GM18526 (cell line): ENCODE data around the gene PIAS4.

Experiments used
- POLR2A ChIP-seq: IDR thresholded peaks from 3 replicates; pipeline ENCODE4 v1.6.1; 2011; ENCODE audit not compliant: insufficient read length; ENCODE audit errors: extremely low read depth

The PIAS4 gene

DNA sequence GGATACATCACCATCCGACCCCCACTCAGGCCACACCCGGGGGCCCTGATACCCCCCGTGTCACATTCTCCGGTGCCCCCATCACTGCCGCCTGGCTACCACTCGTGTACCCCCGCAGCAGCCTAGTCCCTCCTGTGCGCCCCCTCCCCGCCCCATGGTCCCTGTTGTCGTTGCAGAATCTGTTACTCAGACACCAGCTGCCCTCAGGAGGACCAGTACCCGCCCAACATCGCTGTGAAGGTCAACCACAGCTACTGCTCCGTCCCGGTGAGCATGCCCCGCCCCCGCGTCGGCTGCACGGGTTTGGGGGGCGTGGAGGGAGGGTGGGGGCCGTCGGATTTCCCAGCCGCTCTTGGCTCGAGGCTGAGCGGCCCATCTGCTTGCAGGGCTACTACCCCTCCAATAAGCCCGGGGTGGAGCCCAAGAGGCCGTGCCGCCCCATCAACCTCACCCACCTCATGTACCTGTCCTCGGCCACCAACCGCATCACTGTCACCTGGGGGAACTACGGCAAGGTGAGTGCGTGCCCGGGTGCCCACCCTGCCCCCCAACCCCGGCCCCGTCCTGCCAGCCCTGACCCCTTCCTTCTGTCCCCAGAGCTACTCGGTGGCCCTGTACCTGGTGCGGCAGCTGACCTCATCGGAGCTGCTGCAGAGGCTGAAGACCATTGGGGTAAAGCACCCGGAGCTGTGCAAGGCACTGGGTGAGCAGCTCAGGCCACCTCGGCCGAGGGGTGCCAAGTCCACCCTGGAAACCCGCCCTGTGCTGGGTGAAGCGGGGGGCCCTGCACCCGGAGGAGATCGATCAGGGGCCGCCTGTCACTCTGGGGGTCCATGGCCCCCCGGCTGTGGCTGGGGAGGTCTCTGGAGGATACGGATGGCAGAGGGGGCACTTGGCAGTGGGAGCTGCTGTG lies 21.1 kb downstream of the PIAS4 start:
- TF ChIP-seq POLR2A: no peak

DNA sequence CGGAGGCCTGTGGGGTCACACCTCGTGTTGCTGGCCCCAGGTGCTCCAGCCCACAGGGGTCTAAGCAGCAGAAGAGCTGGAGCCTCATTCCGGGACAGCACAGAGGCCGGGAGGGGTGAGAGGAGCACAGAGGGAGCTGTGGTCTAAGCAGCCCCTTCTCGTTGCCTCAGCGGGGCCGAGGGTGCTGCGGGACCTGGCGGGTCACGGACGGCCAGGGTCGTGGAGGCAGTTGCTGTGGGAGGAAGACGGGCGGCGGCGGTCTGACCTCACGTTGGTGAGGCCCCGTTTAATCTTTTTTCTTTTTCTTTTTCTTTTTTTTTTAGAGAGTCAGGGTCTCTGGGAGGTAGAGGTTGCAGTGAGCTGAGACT lies 21.7 kb downstream of the PIAS4 start:
- no peak for TF ChIP-seq POLR2A

DNA sequence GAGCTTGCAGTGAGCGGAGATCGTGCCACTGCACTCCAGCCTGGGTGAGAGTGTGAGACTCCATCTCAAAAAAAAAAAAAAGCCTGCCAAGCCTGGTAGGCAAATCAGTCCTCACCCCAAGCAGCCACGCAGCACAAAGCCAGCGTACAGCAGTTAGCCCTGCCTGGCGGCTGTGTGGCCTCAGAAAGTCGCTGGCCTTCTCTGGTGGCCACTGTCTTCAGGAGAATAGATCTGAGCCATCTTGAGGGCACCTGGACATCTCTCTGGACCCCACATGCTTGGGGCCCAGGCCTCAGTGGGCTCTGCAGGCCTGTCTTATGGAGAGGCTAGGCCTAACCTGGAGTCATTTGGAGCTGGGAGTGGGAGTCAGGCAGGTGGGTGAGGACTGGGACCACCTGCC lies 23.0 kb downstream of the PIAS4 start:
- no peak for TF ChIP-seq POLR2A

GRCh38 chr19:4030981-4031380 lies 23.4 kb downstream of the PIAS4 start:
- no peak for TF ChIP-seq POLR2A

DNA sequence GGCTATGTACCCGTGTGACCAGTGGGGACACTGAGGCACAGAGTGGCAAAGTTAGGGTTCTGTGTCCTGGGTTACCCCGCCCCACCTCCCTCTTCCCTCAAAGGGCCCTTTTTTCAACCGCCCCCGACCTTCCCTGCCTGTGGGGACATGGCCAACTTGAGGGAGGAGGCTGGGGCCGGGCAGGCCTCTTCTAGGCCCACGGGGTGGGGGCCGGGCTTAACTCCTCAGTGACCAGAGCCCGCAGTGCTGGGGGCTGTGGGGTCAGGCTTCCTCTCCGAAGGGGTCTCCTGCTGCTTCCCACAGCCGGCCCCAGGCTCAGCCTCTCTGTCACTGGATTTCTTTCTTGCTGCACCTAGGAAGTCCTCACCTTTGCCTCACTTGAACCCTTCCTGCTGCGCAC lies 23.9 kb downstream of the PIAS4 start:
- TF ChIP-seq POLR2A: no peak

DNA sequence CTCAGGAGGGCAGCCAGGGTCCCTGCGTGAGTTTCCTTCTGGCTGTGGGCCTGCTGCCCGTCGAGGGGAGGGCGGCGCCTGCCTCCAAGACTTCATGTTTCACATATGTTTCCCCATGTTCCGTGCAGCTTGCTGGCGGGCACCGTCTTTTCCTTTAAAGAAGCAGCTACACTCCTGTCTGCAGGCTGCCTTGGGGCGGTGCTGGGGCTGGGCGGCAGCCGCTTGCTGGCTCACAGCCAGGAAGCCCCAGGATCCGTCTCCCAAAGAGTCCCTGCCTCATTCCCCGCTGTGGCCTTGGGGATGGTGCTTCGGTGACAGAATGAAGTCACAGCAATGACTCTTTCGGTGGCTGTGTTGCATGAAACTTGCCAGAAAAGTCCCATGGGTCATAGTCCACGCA lies 24.9 kb downstream of the PIAS4 start:
- TF ChIP-seq POLR2A: no peak

DNA sequence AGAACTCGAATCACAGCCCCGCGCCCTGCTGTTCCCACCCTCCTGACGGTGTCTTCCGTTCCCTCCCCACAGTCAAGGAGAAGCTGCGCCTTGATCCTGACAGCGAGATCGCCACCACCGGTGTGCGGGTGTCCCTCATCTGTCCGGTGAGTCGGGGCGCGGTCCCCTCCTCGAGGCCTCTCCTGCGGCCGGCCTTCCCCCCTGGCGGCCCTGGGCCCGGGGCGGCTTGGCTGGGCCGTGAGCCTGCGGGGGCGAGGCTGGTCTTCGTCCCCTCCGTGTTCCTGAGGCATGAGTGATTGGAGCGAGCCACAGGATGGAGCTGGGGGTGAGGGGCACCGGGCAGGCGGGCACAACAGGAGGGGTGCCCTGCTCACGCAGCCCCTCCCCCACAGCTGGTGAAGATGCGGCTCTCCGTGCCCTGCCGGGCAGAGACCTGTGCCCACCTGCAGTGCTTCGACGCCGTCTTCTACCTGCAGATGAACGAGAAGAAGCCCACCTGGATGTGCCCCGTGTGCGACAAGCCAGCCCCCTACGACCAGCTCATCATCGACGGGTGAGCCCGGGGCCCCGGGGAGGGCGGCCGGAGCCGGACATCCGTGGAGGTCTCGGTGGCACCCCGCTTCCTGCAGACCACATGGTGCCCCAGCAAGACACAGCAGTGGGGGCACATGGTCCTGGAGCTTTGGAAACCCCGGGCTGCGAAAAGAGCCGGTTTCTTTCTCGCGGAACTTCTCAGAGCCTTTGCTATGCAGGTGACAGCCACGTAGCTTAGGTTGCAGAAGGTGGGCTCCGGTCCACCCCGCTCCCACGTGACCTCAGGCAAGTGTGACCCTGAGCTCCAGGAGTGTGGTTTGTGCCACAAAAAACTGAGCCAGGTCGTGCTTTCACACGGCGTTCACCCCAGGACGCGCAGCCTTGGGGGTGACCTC lies 25.8 kb downstream of the PIAS4 start:
- TF ChIP-seq POLR2A: no peak

- no peak for TF ChIP-seq POLR2A
Measured at GRCh38 chr19:4034048-4035017, 26.8 kb downstream of the PIAS4 start.

GRCh38 chr19:4035018-4035566 lies 27.6 kb downstream of the PIAS4 start:
- no peak for TF ChIP-seq POLR2A

- no peak for TF ChIP-seq POLR2A
Measured at GRCh38 chr19:4035582-4035981, 28.0 kb downstream of the PIAS4 start.

DNA sequence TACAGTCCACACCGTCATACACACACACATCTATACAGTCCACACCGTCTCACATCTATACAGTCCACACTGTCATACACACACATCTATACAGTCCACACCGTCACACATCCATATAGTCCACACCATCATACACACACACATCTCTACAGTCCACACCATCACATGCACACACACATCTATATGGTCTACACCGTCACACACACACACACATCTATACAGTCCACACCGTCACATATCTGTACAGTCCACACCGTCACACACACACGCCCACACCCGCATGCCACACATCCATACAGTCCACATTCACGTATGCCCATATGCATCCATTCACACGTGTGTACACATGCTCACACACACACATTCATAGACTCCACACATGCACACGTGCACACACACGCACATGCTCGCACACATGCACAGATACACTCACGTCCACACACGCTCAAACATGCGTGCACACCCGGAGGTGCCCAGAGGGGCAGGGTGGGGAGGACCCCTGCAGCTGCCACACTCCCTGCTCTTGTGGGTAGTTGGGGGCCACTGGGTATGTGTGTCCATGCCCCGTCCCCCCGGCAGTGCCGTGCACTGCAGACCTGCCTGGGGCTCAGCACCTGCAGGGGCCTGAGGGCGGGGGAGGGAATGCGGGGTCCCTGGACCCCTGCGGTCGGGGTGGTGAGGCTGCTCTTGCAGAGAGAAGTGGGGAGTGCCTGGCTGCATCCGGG lies 29.2 kb downstream of the PIAS4 start:
- no peak for TF ChIP-seq POLR2A

- no peak for TF ChIP-seq POLR2A
Measured at GRCh38 chr19:4037301-4037949, 29.9 kb downstream of the PIAS4 start.

- TF ChIP-seq POLR2A: no peak
Measured at GRCh38 chr19:4038057-4038456, 30.5 kb downstream of the PIAS4 start.
